ENCODE measurements around the gene ISG15.

Gene ISG15

GRCh38 chr1:1043921-1044320, 30.6 kb downstream of the ISG15 start:
- DNase-seq (ENCODE audit: extremely low read depth, insufficient read length): no peak
- peaks cover 1% of the 10 kb centered on the region for H3K36me3 ChIP-seq (ENCODE audit: control insufficient read depth, insufficient read depth, low read length)
- TF ChIP-seq CTCF (IDR thresholded peaks at IDR 0.05; ENCODE audit: insufficient read depth, low read length, poor library complexity, severe bottlenecking): no peak
- H3K27me3 ChIP-seq (replicated peaks; ENCODE audit: control insufficient read depth, insufficient read depth, low read length): no peaks in the 10 kb centered on the region
- H3K4me3 ChIP-seq (replicated peaks; ENCODE audit: low read depth, low read length): no peak overlapping the region

GRCh38 chr1:1044455-1045078, 31.3 kb downstream of the ISG15 start:
- Histone ChIP-seq H3K27me3 (replicated peaks; ENCODE audit: control insufficient read depth, insufficient read depth, low read length) (no peaks in the 10 kb centered on the region), H3K4me3 (replicated peaks; ENCODE audit: low read depth, low read length) (no peak overlapping the region), H3K36me3 (ENCODE audit: control insufficient read depth, insufficient read depth, low read length) (peaks cover 1% of the 10 kb centered on the region)
- no peak for TF ChIP-seq CTCF (IDR thresholded peaks at IDR 0.05; ENCODE audit: insufficient read depth, low read length, poor library complexity, severe bottlenecking)
- no peak for DNase-seq (ENCODE audit: extremely low read depth, insufficient read length)

GRCh38 chr1:1045129-1045528, 31.8 kb downstream of the ISG15 start:
- no peak for DNase-seq (ENCODE audit: extremely low read depth, insufficient read length)
- no peak overlapping the region for H3K4me3 ChIP-seq (replicated peaks; ENCODE audit: low read depth, low read length)
- TF ChIP-seq CTCF (IDR thresholded peaks at IDR 0.05; ENCODE audit: insufficient read depth, low read length, poor library complexity, severe bottlenecking): no peak
- no peaks in the 10 kb centered on the region for H3K27me3 ChIP-seq (replicated peaks; ENCODE audit: control insufficient read depth, insufficient read depth, low read length)
- H3K36me3 ChIP-seq (ENCODE audit: control insufficient read depth, insufficient read depth, low read length): peaks cover 1% of the 10 kb centered on the region

- peaks cover 1% of the 10 kb centered on the region for H3K36me3 ChIP-seq (ENCODE audit: control insufficient read depth, insufficient read depth, low read length)
- no peak for DNase-seq (ENCODE audit: extremely low read depth, insufficient read length)
- no peaks in the 10 kb centered on the region for H3K27me3 ChIP-seq (replicated peaks; ENCODE audit: control insufficient read depth, insufficient read depth, low read length)
- TF ChIP-seq CTCF (IDR thresholded peaks at IDR 0.05; ENCODE audit: insufficient read depth, low read length, poor library complexity, severe bottlenecking): no peak
- no peak overlapping the region for H3K4me3 ChIP-seq (replicated peaks; ENCODE audit: low read depth, low read length)
These were observed 32.9 kb downstream of the ISG15 start for GRCh38 chr1:1046243-1046642.

- Histone ChIP-seq H3K36me3 (ENCODE audit: control insufficient read depth, insufficient read depth, low read length) (peaks cover 1% of the 10 kb centered on the region), H3K27me3 (replicated peaks; ENCODE audit: control insufficient read depth, insufficient read depth, low read length) (no peaks in the 10 kb centered on the region), H3K4me3 (replicated peaks; ENCODE audit: low read depth, low read length) (no peak overlapping the region)
- TF ChIP-seq CTCF (IDR thresholded peaks at IDR 0.05; ENCODE audit: insufficient read depth, low read length, poor library complexity, severe bottlenecking): no peak
- no peak for DNase-seq (ENCODE audit: extremely low read depth, insufficient read length)
These were observed 33.5 kb downstream of the ISG15 start for GRCh38 chr1:1046767-1047166.

GRCh38 chr1:1047407-1047806, 34.1 kb downstream of the ISG15 start:
- no peak for TF ChIP-seq CTCF (IDR thresholded peaks at IDR 0.05; ENCODE audit: insufficient read depth, low read length, poor library complexity, severe bottlenecking)
- Histone ChIP-seq H3K27me3 (replicated peaks; ENCODE audit: control insufficient read depth, insufficient read depth, low read length) (no peaks in the 10 kb centered on the region), H3K4me3 (replicated peaks; ENCODE audit: low read depth, low read length) (no peak overlapping the region), H3K36me3 (ENCODE audit: control insufficient read depth, insufficient read depth, low read length) (peaks cover 1% of the 10 kb centered on the region)
- no peak for DNase-seq (ENCODE audit: extremely low read depth, insufficient read length)
